Measurements from ENCODE around the gene ANKRD63. TPM values are rescaled to one million over a fixed set of nuclear protein-coding genes. Genes with fewer than 3 reads are reported as not detected.

Gene ANKRD63
- total and polyA plus RNA-seq, 2 of the 13 experiments (the other 11 are each of a cell fraction or from before 2014, with no cell fraction given): not detected

DNA sequence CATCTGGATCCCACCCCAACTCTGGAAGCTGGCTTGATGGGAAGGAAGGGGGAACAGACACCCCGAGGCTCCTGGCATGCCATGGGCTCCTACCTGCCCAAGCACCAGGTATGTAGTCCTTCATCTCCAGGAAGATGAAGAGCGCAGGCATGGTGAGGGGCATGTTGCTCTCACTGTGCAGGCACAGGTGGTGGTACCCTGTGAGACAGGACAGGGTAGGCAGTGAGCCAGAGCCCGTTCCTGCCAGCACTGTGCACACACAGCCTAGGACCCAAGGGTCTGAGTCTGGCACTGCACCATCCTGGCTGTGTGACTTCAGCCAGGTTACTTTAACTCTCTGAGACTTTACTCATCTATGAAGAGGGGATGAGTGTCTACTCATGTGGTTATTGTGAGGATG lies 9.4 kb upstream of the ANKRD63 start:
- WGBS (ENCODE audit: low lambda C conversion rate): no CpG with 5 or more reads among the region's 3 CpGs
- Histone ChIP-seq H3K79me2 (ENCODE audit: insufficient read depth, low read length) (no peaks in the 10 kb centered on the region), H3K9ac (ENCODE audit: insufficient read depth, low read depth, low read length) (no peak overlapping the region), H3K4me3 (replicated peaks in 1 of 3; ENCODE audit: insufficient read depth in 1 of 3, low read depth in 2 of 3, low read length in 3 of 3) (no peak overlapping the region), H3K27me3 (ENCODE audit: control insufficient read depth in 1 of 2, insufficient read depth in 2 of 2, low read length in 2 of 2) (peaks cover 22 to 97% of the 10 kb centered on the region in 2 experiments), H3K9me3 (ENCODE audit: low read length) (no peaks in the 10 kb centered on the region), H3K4me1 (ENCODE audit: insufficient read depth, low read length) (peaks cover 10% of the 10 kb centered on the region; the same call in 1 of the 2 replicates), H3K27ac (ENCODE audit: extremely low read length, insufficient read depth, low read length) (no peak overlapping the region), H3K4me2 (ENCODE audit: low read depth, low read length) (no peak overlapping the region), H4K20me1 (ENCODE audit: insufficient read depth, low read length) (no peaks in the 10 kb centered on the region), H2AFZ (ENCODE audit: low read length) (no peak overlapping the region), H3K36me3 (replicated peaks in 1 of 2; ENCODE audit: control insufficient read depth in 1 of 2, insufficient read depth in 2 of 2, low read length in 2 of 2) (no peaks in the 10 kb centered on the region)
- no peak for DNase-seq (ENCODE audit: low spot score)
- no TSS peak for BruUV-seq (replicated peaks)
- ChIA-PET CTCF (ENCODE audit: low intra/inter-chr PET ratio, low total read pairs) (no interaction called here), POLR2A (no interaction called here)
- no peak for FAIRE-seq
- intact Hi-C loops (cut with micrococcal nuclease; ENCODE audit: unreplicated experiment): no loop called here
- TF ChIP-seq TCF7 (IDR thresholded peaks at IDR 0.05; ENCODE audit: low read depth) (no peak), PTBP1 (IDR thresholded peaks at IDR 0.05; ENCODE audit: low read depth, low read length, poor library complexity, severe bottlenecking) (no peak), ZNF572 (CRISPR knock-in tag; IDR thresholded peaks at IDR 0.05) (no peak), ZNF768 (CRISPR knock-in tag; IDR thresholded peaks at IDR 0.05) (peak; percentile 83)
- in situ Hi-C loops (cut with HindIII; ENCODE audit: extremely low pct_ligation_motif_present, low pct_unique_long_range_greater_than_20kb): no loop called here
- no peak for ATAC-seq

DNA sequence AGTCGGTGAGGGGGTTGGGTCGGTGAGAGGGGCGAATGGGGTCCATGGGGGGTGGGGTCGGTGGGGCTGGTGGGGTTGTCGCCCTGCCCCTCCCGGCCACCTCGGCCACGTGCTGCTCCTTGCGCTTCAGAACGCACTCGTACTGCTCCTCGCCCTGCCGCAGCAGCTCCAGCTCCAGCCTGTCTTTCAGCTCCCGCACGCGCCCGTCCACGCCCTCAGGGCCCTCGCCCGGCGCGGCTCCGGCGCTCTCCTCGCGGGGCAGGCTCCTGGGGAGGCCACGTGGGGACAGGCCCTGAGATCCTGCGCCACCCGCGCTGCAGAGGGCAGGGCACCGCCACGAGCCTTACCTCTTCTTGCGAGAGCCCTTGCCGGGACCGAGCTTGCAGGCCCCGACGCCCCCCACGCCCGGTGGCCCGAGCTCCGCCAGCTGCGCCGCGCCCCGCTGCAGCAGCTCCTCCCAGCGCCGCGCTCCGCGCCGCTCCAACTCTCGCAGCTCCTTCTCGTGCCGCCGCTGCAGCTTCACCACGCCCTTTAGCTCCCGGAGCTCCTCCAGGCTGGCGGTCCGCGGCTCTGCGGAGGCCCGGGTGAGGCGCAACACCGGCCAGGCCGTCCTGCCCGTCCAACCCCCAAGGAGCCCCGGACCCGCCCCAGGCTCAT lies 8.2 kb upstream of the ANKRD63 start:
- POLR2A ChIA-PET: interaction anchor here (1.4 kb wide), 1 partner anchor 49 kb away, joined by 5 read pairs; no protein-coding TSS in a partner anchor
- CTCF ChIA-PET (ENCODE audit: low intra/inter-chr PET ratio, low total read pairs): no interaction called here
- H3K9ac ChIP-seq (ENCODE audit: insufficient read depth, low read depth, low read length): no peak overlapping the region
- H4K20me1 ChIP-seq (ENCODE audit: insufficient read depth, low read length): no peaks in the 10 kb centered on the region
- no peaks in the 10 kb centered on the region for H3K9me3 ChIP-seq (ENCODE audit: low read length)
- no peak overlapping the region for H2AFZ ChIP-seq (ENCODE audit: low read length)
- 3% methylated on average over 21 of the region's 68 CpGs for WGBS (ENCODE audit: low lambda C conversion rate)
- intact Hi-C loops (cut with micrococcal nuclease; ENCODE audit: unreplicated experiment) (no loop called here), in situ Hi-C loops (cut with HindIII; ENCODE audit: extremely low pct_ligation_motif_present, low pct_unique_long_range_greater_than_20kb) (no loop called here)
- BruUV-seq (replicated peaks): no TSS peak
- peak overlapping the region in 2 of 3 experiments; percentile 23 to 48; a peak in 3 of 6 replicates for H3K4me3 ChIP-seq (replicated peaks in 1 of 3; ENCODE audit: insufficient read depth in 1 of 3, low read depth in 2 of 3, low read length in 3 of 3)
- no peak for FAIRE-seq
- H3K4me1 ChIP-seq (ENCODE audit: insufficient read depth, low read length): peaks cover 10% of the 10 kb centered on the region; the same call in 1 of the 2 replicates
- H3K79me2 ChIP-seq (ENCODE audit: insufficient read depth, low read length): no peaks in the 10 kb centered on the region
- DNase-seq (ENCODE audit: low spot score): no peak
- ATAC-seq: peak; percentile 73
- no peak overlapping the region for H3K27ac ChIP-seq (ENCODE audit: extremely low read length, insufficient read depth, low read length)
- H3K36me3 ChIP-seq (replicated peaks in 1 of 2; ENCODE audit: control insufficient read depth in 1 of 2, insufficient read depth in 2 of 2, low read length in 2 of 2): no peaks in the 10 kb centered on the region
- peaks cover 21 to 97% of the 10 kb centered on the region in 2 experiments for H3K27me3 ChIP-seq (ENCODE audit: control insufficient read depth in 1 of 2, insufficient read depth in 2 of 2, low read length in 2 of 2)
- H3K4me2 ChIP-seq (ENCODE audit: low read depth, low read length): peak overlapping the region; percentile 57
- no peak for TF ChIP-seq NFKBIZ (CRISPR knock-in tag; IDR thresholded peaks at IDR 0.05)
- TF ChIP-seq ZNF687 (CRISPR knock-in tag; IDR thresholded peaks at IDR 0.05): peak; percentile 66
- TF ChIP-seq, protein P1, sequence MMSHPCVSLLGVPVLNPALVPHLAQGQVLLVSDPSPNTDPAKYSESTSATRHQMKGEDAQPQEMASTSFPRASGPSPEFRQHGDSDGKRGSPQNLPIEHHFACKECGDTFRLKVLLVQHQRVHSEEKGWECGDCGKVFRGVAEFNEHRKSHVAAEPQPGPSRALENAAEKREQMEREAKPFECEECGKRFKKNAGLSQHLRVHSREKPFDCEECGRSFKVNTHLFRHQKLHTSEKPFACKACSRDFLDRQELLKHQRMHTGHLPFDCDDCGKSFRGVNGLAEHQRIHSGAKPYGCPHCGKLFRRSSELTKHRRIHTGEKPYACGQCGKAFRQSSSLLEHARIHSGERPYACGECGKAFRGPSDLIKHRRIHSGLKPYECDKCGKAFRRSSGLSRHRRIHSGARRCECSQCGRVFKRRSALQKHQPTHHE (CRISPR knock-in tag; IDR thresholded peaks at IDR 0.05; ENCODE audit: borderline replicate concordance): no peak
- no peak for TF ChIP-seq ZNF317 (CRISPR knock-in tag; IDR thresholded peaks at IDR 0.05)
- no peak for TF ChIP-seq LRRFIP1 (CRISPR knock-in tag; conservative IDR thresholded peaks at IDR 0.05)
